Measurements from ENCODE around the gene ARID5B. TPM values are rescaled to one million over a fixed set of nuclear protein-coding genes. Genes with fewer than 3 reads are reported as not detected.
A peak's percentile ranks its signal among the peaks of the same experiment; 100 is the strongest.
"Not testable (repeated sequence)": the region's sequence is repeated elsewhere in the genome, so short reads cannot be mapped to it uniquely, and the experiment has no call there.

ARID5B gene
- total RNA-seq, 1 donor from 2014 or later: 13.7 TPM

DNA sequence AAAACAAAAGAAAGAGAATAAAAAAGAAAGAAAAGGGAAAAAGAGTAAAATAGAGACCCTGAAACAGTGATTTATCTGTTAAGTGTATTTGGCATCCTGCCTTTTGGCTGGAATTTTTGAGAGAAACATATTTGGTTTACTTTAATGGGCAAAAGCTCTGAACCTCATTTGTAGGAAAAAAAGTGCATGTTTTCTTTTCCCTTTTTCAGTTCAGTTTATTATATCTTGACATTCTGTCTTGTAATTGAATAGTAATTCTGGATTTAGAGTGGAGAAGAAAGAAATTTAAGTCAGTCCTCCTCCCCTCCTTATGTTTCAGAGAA, 69.5 kb downstream of the ARID5B start:
- Histone ChIP-seq H3K27me3 (ENCODE audit: low read depth) (no peaks in the 10 kb centered on the region), H3K27ac (replicated peaks) (peak overlapping the region; percentile 67), H3K9me3 (replicated peaks) (no peaks in the 10 kb centered on the region), H3K4me1 (peaks cover 55% of the 10 kb centered on the region), H3K36me3 (no peaks in the 10 kb centered on the region), H3K4me3 (no peak overlapping the region)
- intact Hi-C loops (cut with micrococcal nuclease): no loop called here
- DNase-seq: no peak
- no peak for TF ChIP-seq CTCF (IDR thresholded peaks at IDR 0.05; ENCODE audit: borderline replicate concordance)

- intact Hi-C loops (cut with micrococcal nuclease): no loop called here
- H3K36me3 ChIP-seq: no peaks in the 10 kb centered on the region
- no peak for DNase-seq
- H3K9me3 ChIP-seq (replicated peaks): peaks cover 9% of the 10 kb centered on the region
- no peak overlapping the region for H3K4me3 ChIP-seq
- peaks cover 55% of the 10 kb centered on the region for H3K4me1 ChIP-seq
- TF ChIP-seq CTCF (IDR thresholded peaks at IDR 0.05; ENCODE audit: borderline replicate concordance): no peak
- H3K27ac ChIP-seq (replicated peaks): peak overlapping the region; percentile 77
- H3K27me3 ChIP-seq (ENCODE audit: low read depth): no peaks in the 10 kb centered on the region
Observed at GRCh38 chr10:61973169-61973568, 71.7 kb downstream of the ARID5B start.

DNA sequence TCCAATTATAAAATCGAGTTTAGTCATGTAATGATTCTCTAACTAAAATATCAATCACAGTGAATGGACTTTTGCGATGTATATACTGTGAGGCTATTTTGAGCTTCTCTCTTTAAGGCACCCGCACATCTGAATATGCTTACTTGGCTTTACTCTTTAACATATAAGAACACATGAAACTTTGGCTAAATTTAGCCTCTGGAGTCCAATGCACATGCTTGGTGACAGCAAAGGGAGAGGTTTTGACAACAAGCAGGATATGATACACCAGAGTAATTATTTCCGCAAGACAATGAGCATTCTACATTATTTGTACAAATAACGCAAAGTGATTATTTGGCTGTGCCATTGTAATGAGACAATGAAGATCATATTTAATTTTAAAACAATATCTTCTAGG, 72.4 kb downstream of the ARID5B start:
- peaks cover 9% of the 10 kb centered on the region for H3K9me3 ChIP-seq (replicated peaks)
- H3K4me3 ChIP-seq: peak overlapping the region; percentile 31
- H3K36me3 ChIP-seq: no peaks in the 10 kb centered on the region
- no peak for DNase-seq
- intact Hi-C loops (cut with micrococcal nuclease): no loop called here
- no peaks in the 10 kb centered on the region for H3K27me3 ChIP-seq (ENCODE audit: low read depth)
- peaks cover 56% of the 10 kb centered on the region for H3K4me1 ChIP-seq
- peak overlapping the region; percentile 77 for H3K27ac ChIP-seq (replicated peaks)
- no peak for TF ChIP-seq CTCF (IDR thresholded peaks at IDR 0.05; ENCODE audit: borderline replicate concordance)

DNA sequence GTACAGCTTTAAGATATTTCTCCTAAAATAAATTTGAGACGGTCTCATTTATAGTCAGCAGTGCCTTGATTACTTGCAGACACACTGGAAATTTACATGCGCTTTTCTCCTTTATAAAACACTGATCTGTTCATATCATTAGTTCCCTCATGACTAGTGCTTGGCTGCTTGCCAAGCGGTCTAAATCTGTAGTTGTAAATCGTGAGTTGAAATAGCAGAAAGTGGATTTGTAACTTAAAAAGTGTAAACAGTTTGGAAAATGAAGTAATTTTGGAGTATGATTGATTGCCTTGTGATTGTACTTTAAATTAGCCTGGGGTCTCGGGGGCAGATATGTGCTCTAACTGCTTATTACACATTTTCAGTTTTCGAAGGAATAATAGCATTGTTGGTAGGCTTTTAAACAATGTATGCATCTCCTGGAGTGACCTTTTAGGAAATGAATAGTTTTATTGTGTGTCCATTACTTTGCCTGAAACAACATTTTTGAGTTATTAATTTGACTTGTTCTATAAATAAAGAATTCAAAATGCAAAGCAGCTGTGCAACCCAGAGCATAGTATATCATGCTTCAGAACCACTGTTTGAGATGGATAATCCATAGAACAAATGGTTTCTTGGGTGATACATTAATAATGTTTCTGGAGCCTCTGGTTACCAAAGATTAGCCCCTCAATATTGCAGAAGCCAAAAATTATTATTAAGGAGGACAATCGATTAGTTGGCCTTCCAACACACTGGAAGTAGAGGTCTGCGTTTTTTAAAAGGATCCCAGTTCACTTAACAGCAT, 73.3 kb downstream of the ARID5B start:
- peak overlapping the region; percentile 31 for H3K4me3 ChIP-seq
- peak; percentile 53 for DNase-seq
- H3K27ac ChIP-seq (replicated peaks): peak overlapping the region; percentile 77
- H3K9me3 ChIP-seq (replicated peaks): peaks cover 9% of the 10 kb centered on the region
- no peaks in the 10 kb centered on the region for H3K36me3 ChIP-seq
- no peaks in the 10 kb centered on the region for H3K27me3 ChIP-seq (ENCODE audit: low read depth)
- no peak for TF ChIP-seq CTCF (IDR thresholded peaks at IDR 0.05; ENCODE audit: borderline replicate concordance)
- intact Hi-C loops (cut with micrococcal nuclease): no loop called here
- H3K4me1 ChIP-seq: peaks cover 65% of the 10 kb centered on the region

DNA sequence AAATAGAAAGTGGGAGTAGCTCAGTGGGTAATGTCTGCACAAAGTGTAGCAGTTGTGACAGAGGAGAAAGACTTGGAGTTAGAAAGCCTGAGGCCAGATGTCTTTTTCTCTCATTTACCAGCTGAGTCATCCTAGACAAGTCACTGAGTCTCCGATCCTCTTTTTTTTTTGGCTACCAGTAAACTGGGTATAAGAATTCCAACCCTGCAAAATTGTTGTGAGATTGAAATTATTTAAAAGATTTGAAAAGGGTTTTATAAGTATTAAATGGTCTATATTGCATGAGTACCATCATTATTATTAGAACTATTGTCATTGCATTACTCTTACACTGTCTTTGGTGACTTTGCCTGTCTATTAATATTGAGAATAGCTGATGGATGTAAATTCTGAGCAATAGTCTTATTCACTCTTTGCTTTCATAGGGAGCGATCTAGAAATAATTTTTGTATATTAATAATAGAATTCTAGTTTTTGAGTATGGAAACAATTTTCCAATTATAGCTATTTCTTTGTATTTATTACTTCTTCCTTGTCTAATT, 74.0 kb downstream of the ARID5B start:
- Histone ChIP-seq H3K9me3 (replicated peaks) (peaks cover 9% of the 10 kb centered on the region), H3K27me3 (ENCODE audit: low read depth) (no peaks in the 10 kb centered on the region), H3K27ac (replicated peaks) (peak overlapping the region; percentile 77), H3K4me1 (peaks cover 65% of the 10 kb centered on the region), H3K4me3 (no peak overlapping the region), H3K36me3 (no peaks in the 10 kb centered on the region)
- no peak for TF ChIP-seq CTCF (IDR thresholded peaks at IDR 0.05; ENCODE audit: borderline replicate concordance)
- intact Hi-C loops (cut with micrococcal nuclease): no loop called here
- DNase-seq: no peak

DNA sequence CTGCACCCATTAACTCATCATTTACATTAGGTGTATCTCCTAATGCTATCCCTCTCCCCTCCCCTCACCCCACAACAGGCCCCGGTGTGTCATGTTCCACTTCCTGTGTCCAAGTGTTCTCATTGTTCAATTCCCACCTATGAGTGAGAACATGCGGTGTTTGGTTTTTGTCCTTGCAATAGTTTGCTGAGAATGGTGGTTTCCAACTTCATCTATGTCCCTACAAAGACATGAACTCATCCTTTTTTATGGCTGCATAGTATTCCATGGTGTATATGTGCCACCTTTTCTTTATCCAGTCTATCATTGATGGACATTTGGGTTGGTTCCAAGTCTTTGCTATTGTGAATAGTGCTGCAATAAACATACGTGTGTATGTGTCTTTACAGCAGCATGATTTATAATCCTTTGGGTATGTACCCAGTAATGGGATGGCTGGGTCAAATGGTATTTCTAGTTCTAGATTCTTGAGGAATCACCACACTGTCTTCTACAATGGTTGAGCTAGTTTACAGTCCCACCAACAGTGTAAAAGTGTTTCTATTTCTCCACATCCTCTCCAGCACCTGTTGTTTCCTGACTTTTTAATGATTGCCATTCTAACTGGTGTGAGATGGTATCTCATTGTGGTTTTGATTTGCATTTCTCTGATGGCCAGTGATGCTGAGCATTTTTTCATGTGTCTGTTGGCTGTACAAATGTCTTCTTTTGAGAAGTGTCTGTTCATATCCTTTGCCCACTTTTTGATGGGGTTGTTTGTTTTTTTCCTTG, 75.6 kb downstream of the ARID5B start:
- H3K27ac ChIP-seq (replicated peaks); intact Hi-C loops (cut with micrococcal nuclease); H3K36me3 ChIP-seq; H3K4me3 ChIP-seq; H3K27me3 ChIP-seq (ENCODE audit: low read depth); H3K9me3 ChIP-seq (replicated peaks); DNase-seq: not testable (repeated sequence)
- H3K4me1 ChIP-seq: peaks cover 51% of the 10 kb centered on the region

Data from left ventricle myocardium inferior (tissue), 1 donor.